SK-N-SH (cell line): ENCODE results near the gene SNX33. TPM values are rescaled to one million over a fixed set of nuclear protein-coding genes. Genes with fewer than 3 reads are reported as not detected.

ENCODE experiments used
- CTCF ChIA-PET: fragments of 300-600, 350-600 bp; formaldehyde crosslinking; extraction: SDS; loops from one replicate; lab custom pipeline; 2021; lab: Yijun Ruan, JAX
- POLR2A ChIA-PET: fragments of 350-600 bp; sonication (Branson Sonifier 250); formaldehyde crosslinking; extraction: SDS; loops from one replicate; lab custom pipeline; 2020; ENCODE audit warnings: antibody characterized with exemption, inconsistent platforms; lab: Yijun Ruan, JAX
- DNase-seq: peaks from one replicate; pipeline ENCODE4 v3.0.0; 2012
- H2AFZ ChIP-seq: fragments of 200-600 bp; sonication (generic); 2 replicates; pipeline ENCODE4 v1.8.1; 2016; ENCODE audit warnings: antibody characterized with exemption, mild to moderate bottlenecking, low read depth
- H3F3A ChIP-seq: fragments of 200-600 bp; sonication (generic); replicated peaks from 2 replicates; pipeline ENCODE3; 2016; ENCODE audit warnings: antibody characterized with exemption, mild to moderate bottlenecking; ENCODE audit not compliant: insufficient read depth
- H3K27ac ChIP-seq, 2 experiments: fragments of 200-500 bp in 1 of 2; fragments of 200-600 bp in 1 of 2; sonication (Bioruptor generic) in 1 of 2; sonication (generic), shearing (Covaris generic) in 1 of 2; 2 replicates each; pipeline versions ENCODE4 v1.5.1 to v1.6.1; 2014 to 2016; ENCODE audit warnings: low read depth in 2 of 2, inconsistent platforms in 1 of 2, low read length in 1 of 2, mild to moderate bottlenecking in 1 of 2, mixed read lengths in 1 of 2
- H3K27me3 ChIP-seq: fragments of 200-600 bp; sonication (generic), shearing (Covaris generic); 2 replicates; pipeline ENCODE4 v1.6.1; 2016; ENCODE audit warnings: mixed run types; ENCODE audit not compliant: insufficient read depth
- H3K36me3 ChIP-seq, 2 experiments: fragments of 200-500 bp in 1 of 2; fragments of 200-600 bp in 1 of 2; sonication (Bioruptor generic) in 1 of 2; sonication (generic) in 1 of 2; replicated peaks in 1 of 2; 2 replicates each; pipeline versions ENCODE3 to v1.5.1; 2014 to 2016; ENCODE audit warnings: low read length in 1 of 2, mild to moderate bottlenecking in 1 of 2; ENCODE audit not compliant: insufficient read depth in 2 of 2, control insufficient read depth in 1 of 2
- H3K4me1 ChIP-seq, 2 experiments: fragments of 200-500 bp in 1 of 2; fragments of 200-600 bp in 1 of 2; sonication (Bioruptor generic) in 1 of 2; sonication (generic), shearing (Covaris generic) in 1 of 2; 2 replicates each; pipeline versions ENCODE4 v1.5.1 to v1.6.1; 2014 to 2016; ENCODE audit warnings: low read depth in 1 of 2, low read length in 1 of 2, mixed run types in 1 of 2; ENCODE audit not compliant: insufficient read depth in 2 of 2, control insufficient read depth in 1 of 2
- H3K4me2 ChIP-seq: fragments of 200-600 bp; sonication (generic), shearing (Covaris generic); 2 replicates; pipeline ENCODE4 v1.6.1; 2017; ENCODE audit warnings: mixed run types
- H3K4me3 ChIP-seq, 2 experiments: fragments of 200-500 bp in 1 of 2; fragments of 200-600 bp in 1 of 2; sonication (Bioruptor generic) in 1 of 2; sonication (generic), shearing (Covaris generic) in 1 of 2; 2 replicates each; pipeline versions ENCODE4 v1.5.1 to v1.8.1; 2014 to 2016; ENCODE audit warnings: low read depth in 2 of 2, inconsistent platforms in 1 of 2, low read length in 1 of 2, mild to moderate bottlenecking in 1 of 2, mixed read lengths in 1 of 2, moderate library complexity in 1 of 2
- H3K79me2 ChIP-seq: fragments of 200-600 bp; sonication (generic); 2 replicates; pipeline ENCODE4 v1.8.1; 2017; ENCODE audit warnings: mild to moderate bottlenecking; ENCODE audit not compliant: insufficient read depth
- H3K9ac ChIP-seq: fragments of 200-600 bp; sonication (generic); 2 replicates; pipeline ENCODE4 v1.6.1; 2017; ENCODE audit warnings: mixed run types
- H3K9me2 ChIP-seq: fragments of 200-600 bp; sonication (generic); 2 replicates; pipeline ENCODE4 v1.6.1; 2017; ENCODE audit warnings: mixed run types
- H3K9me3 ChIP-seq: fragments of 200-600 bp; sonication (generic); 2 replicates; pipeline ENCODE4 v1.6.1; 2017; ENCODE audit warnings: mixed run types, mild to moderate bottlenecking, moderate library complexity
- H4K20me1 ChIP-seq: fragments of 200-600 bp; sonication (generic); 2 replicates; pipeline ENCODE4 v1.6.1; 2017; ENCODE audit warnings: mild to moderate bottlenecking, mixed run types; ENCODE audit not compliant: insufficient read depth
- CHD2 ChIP-seq: fragments of 150-350 bp; IDR thresholded peaks from 2 replicates; pipeline ENCODE4 v1.6.1; 2018; ENCODE audit warnings: low read length; ENCODE audit not compliant: partially characterized antibody
- CTCF ChIP-seq: fragments of 200-600 bp; sonication (generic); IDR thresholded peaks from 2 replicates; pipeline ENCODE4 v1.6.1; 2017; ENCODE audit warnings: antibody characterized with exemption, mild to moderate bottlenecking, moderate library complexity
- EP300 ChIP-seq, 2 experiments: IDR thresholded peaks; 2 replicates each; pipeline versions ENCODE4 v1.4.0 to v1.6.1; 2012; ENCODE audit warnings: borderline replicate concordance in 1 of 2, low read depth in 1 of 2, low read length in 1 of 2
- FOSL2 ChIP-seq: IDR thresholded peaks from 2 replicates; pipeline ENCODE4 v1.4.0; 2012; ENCODE audit warnings: low read depth, mild to moderate bottlenecking, moderate library complexity, borderline replicate concordance
- FOXJ3 ChIP-seq: sonication (generic); formaldehyde crosslinking; IDR thresholded peaks from 2 replicates; pipeline ENCODE4 v1.5.1; 2020; ENCODE audit warnings: mild to moderate bottlenecking, missing genetic modification reagents
- JUND ChIP-seq: IDR thresholded peaks from 2 replicates; pipeline ENCODE4 v1.4.0; 2012
- MXI1 ChIP-seq: IDR thresholded peaks from 2 replicates; pipeline ENCODE4 v1.6.1; 2012; ENCODE audit warnings: mild to moderate bottlenecking, low read depth, low read length, improper control_type of control experiment
- RCOR1 ChIP-seq: fragments of 150-350 bp; IDR thresholded peaks from 2 replicates; pipeline ENCODE4 v1.6.1; 2017; ENCODE audit warnings: antibody characterized with exemption, low read length
- RFX5 ChIP-seq: IDR thresholded peaks from 2 replicates; pipeline ENCODE4 v1.6.1; 2012; ENCODE audit warnings: mild to moderate bottlenecking, improper control_type of control experiment, low read length
- SMC3 ChIP-seq: IDR thresholded peaks from 2 replicates; pipeline ENCODE4 v1.6.1; 2012; ENCODE audit warnings: low read depth, low read length, improper control_type of control experiment
- TAF1 ChIP-seq: IDR thresholded peaks from 2 replicates; pipeline ENCODE4 v1.6.1; 2012; ENCODE audit warnings: low read depth, mild to moderate bottlenecking, low read length, moderate library complexity, borderline replicate concordance
- TEAD4 ChIP-seq: IDR thresholded peaks from 2 replicates; pipeline ENCODE4 v1.4.0; 2012; ENCODE audit warnings: mild to moderate bottlenecking, borderline replicate concordance; ENCODE audit not compliant: insufficient read depth
- USF1 ChIP-seq: IDR thresholded peaks from 2 replicates; pipeline ENCODE4 v1.4.0; 2012; ENCODE audit warnings: low read depth, borderline replicate concordance
- WGBS: methylation state at CpG from one replicate; pipeline ENCODE4 v1.1.6; 2017; ENCODE audit warnings: low lambda C conversion rate; 5-methylcytosine and 5-hydroxymethylcytosine counted together
- polyA plus RNA-seq, 3 experiments: library from polyadenylated mRNA; depleted of rRNA; stranded (reverse); fragments of >200 nt; gene quantifications; 2 replicates each; pipeline ENCODE4 v1.2.3, GENCODE V29; 2012
- TF ChIP-seq, protein P1 (sequence below): IDR thresholded peaks from 2 replicates; pipeline ENCODE4 v1.6.1; 2012; ENCODE audit warnings: mild to moderate bottlenecking, low read depth, low read length, moderate library complexity

The SNX33 gene
- polyA plus RNA-seq, 1 of the 3 experiments (the other 2 are of a cell fraction), result 7.7 TPM

GRCh38 chr15:75694241-75695182 lies 46.8 kb downstream of the SNX33 start (continued):
- TF ChIP-seq TAF1 (no peak), JUND (peak; percentile 92), FOXJ3 (no peak), USF1 (peak; percentile 46; the same call in 1 of the 2 replicates), MXI1 (peak; percentile 46), EP300 (IDR thresholded peaks at IDR 0.05; ENCODE audit: borderline replicate concordance in 1 of 2, low read depth in 1 of 2, low read length in 1 of 2) (peak in 1 of 2 experiments; percentile 89; a peak in 2 of 4 replicates), SMC3 (no peak)

GRCh38 chr15:75695220-75695619 lies 47.5 kb downstream of the SNX33 start:
- ChIA-PET POLR2A (interaction anchor here (1.0 to 1.2 kb wide), 4 partner anchors 14 to 148 kb away, joined by 3 to 5 read pairs (median 4); partner anchors contain the start of gene UBE2Q2), CTCF (interaction anchor here (0.6 to 2.2 kb wide), 13 partner anchors 9 to 234 kb away, joined by 3 to 13 read pairs (median 4); partner anchors contain the start of gene IMP3)
- Histone ChIP-seq H2AFZ (no peak overlapping the region), H3K36me3 (no peaks in the 10 kb centered on the region), H3K4me2 (peak overlapping the region; percentile 71), H3K4me3 (no peak overlapping the region), H3K9me3 (no peaks in the 10 kb centered on the region), H3K9ac (0 out of 2 replicates have a peak overlapping the region, but pooled peaks have one; percentile 61), H3K27ac (peak overlapping the region; percentile 94), H3K27me3 (no peaks in the 10 kb centered on the region), H3K4me1 (peaks cover 42 to 62% of the 10 kb centered on the region in 2 experiments), H3F3A (peaks cover 23% of the 10 kb centered on the region), H4K20me1 (no peaks in the 10 kb centered on the region), H3K79me2 (no peaks in the 10 kb centered on the region), H3K9me2 (no peaks in the 10 kb centered on the region)
- TF ChIP-seq TEAD4 (no peak), CHD2 (no peak), RCOR1 (no peak)
- DNase-seq, result no peak
- WGBS, result 87% methylated on average over 3 of the region's 6 CpGs

- Histone ChIP-seq H3K9me3 (no peaks in the 10 kb centered on the region), H3K9ac (no peak overlapping the region), H3K4me3 (no peak overlapping the region), H3K79me2 (no peaks in the 10 kb centered on the region), H3K27me3 (no peaks in the 10 kb centered on the region), H3F3A (peaks cover 24% of the 10 kb centered on the region), H2AFZ (no peak overlapping the region), H3K36me3 (no peaks in the 10 kb centered on the region), H3K9me2 (no peaks in the 10 kb centered on the region), H3K4me2 (no peak overlapping the region), H4K20me1 (no peaks in the 10 kb centered on the region), H3K4me1 (peaks cover 44 to 67% of the 10 kb centered on the region in 2 experiments), H3K27ac (peak overlapping the region; percentile 94; a peak in 3 of 4 replicates)
- ChIA-PET POLR2A (no interaction called here), CTCF (interaction anchor here (1.5 to 1.9 kb wide), 2 partner anchors 14 to 233 kb away, joined by 3 to 4 read pairs; no protein-coding TSS in a partner anchor)
- TF ChIP-seq, protein P1, sequence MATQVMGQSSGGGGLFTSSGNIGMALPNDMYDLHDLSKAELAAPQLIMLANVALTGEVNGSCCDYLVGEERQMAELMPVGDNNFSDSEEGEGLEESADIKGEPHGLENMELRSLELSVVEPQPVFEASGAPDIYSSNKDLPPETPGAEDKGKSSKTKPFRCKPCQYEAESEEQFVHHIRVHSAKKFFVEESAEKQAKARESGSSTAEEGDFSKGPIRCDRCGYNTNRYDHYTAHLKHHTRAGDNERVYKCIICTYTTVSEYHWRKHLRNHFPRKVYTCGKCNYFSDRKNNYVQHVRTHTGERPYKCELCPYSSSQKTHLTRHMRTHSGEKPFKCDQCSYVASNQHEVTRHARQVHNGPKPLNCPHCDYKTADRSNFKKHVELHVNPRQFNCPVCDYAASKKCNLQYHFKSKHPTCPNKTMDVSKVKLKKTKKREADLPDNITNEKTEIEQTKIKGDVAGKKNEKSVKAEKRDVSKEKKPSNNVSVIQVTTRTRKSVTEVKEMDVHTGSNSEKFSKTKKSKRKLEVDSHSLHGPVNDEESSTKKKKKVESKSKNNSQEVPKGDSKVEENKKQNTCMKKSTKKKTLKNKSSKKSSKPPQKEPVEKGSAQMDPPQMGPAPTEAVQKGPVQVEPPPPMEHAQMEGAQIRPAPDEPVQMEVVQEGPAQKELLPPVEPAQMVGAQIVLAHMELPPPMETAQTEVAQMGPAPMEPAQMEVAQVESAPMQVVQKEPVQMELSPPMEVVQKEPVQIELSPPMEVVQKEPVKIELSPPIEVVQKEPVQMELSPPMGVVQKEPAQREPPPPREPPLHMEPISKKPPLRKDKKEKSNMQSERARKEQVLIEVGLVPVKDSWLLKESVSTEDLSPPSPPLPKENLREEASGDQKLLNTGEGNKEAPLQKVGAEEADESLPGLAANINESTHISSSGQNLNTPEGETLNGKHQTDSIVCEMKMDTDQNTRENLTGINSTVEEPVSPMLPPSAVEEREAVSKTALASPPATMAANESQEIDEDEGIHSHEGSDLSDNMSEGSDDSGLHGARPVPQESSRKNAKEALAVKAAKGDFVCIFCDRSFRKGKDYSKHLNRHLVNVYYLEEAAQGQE, result no peak
- TF ChIP-seq CTCF (no peak), RFX5 (no peak), FOSL2 (no peak)
- WGBS, result 96% methylated on average over 6 of the region's 7 CpGs
- no peak for DNase-seq
Measured at GRCh38 chr15:75695634-75696310, 48.1 kb downstream of the SNX33 start.
